Peyer's patch (tissue), 4 donors: ENCODE data around the gene LDLRAD4.

Source experiments
- POLR2A ChIP-seq, 2 donors: fragments of 450-650 bp; IDR thresholded peaks; one replicate each; pipeline ENCODE4 v1.5.1; 2017; ENCODE audit warnings: antibody characterized with exemption in 2 of 2, mild to moderate bottlenecking in 2 of 2, moderate library complexity in 2 of 2
- TF ChIP-seq, protein P1 (sequence below), 6 experiments: fragments of 450-650 bp in 4 of 6; fragments of 200-600 bp in 2 of 6; sonication (generic) in 1 of 6; IDR thresholded peaks; one replicate each; pipeline ENCODE4 v1.5.1; 2017 to 2019; ENCODE audit warnings: antibody characterized with exemption in 6 of 6, mild to moderate bottlenecking in 3 of 6, moderate library complexity in 1 of 6

- TF ChIP-seq, protein P1, sequence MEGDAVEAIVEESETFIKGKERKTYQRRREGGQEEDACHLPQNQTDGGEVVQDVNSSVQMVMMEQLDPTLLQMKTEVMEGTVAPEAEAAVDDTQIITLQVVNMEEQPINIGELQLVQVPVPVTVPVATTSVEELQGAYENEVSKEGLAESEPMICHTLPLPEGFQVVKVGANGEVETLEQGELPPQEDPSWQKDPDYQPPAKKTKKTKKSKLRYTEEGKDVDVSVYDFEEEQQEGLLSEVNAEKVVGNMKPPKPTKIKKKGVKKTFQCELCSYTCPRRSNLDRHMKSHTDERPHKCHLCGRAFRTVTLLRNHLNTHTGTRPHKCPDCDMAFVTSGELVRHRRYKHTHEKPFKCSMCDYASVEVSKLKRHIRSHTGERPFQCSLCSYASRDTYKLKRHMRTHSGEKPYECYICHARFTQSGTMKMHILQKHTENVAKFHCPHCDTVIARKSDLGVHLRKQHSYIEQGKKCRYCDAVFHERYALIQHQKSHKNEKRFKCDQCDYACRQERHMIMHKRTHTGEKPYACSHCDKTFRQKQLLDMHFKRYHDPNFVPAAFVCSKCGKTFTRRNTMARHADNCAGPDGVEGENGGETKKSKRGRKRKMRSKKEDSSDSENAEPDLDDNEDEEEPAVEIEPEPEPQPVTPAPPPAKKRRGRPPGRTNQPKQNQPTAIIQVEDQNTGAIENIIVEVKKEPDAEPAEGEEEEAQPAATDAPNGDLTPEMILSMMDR (IDR thresholded peaks at IDR 0.05), result no peak
- no peak for TF ChIP-seq POLR2A (IDR thresholded peaks at IDR 0.05)
Measured at GRCh38 chr18:13264091-13265007, 45.8 kb downstream of the LDLRAD4 start.
